ENCODE measurements around the gene RRP1.

Gene RRP1

GRCh38 chr21:43801006-43801783 lies 11.8 kb downstream of the RRP1 start:
- DNase-seq (ENCODE audit: low read depth), result no peak
- no peak overlapping the region for H3K4me3 ChIP-seq (ENCODE audit: low read depth, low read length)

GRCh38 chr21:43802713-43803313 lies 13.4 kb downstream of the RRP1 start:
- no peak for DNase-seq (ENCODE audit: low read depth)
- H3K4me3 ChIP-seq (ENCODE audit: low read depth, low read length), result no peak overlapping the region
- no peak for TF ChIP-seq CTCF (conservative IDR thresholded peaks at IDR 0.05; ENCODE audit: low read depth, low read length)

More at GRCh38 chr21:43801006-43801783, 11.8 kb downstream of the RRP1 start:
- TF ChIP-seq CTCF (conservative IDR thresholded peaks at IDR 0.05; ENCODE audit: low read depth, low read length), result no peak

- no peak for DNase-seq (ENCODE audit: low read depth)
- no peak for TF ChIP-seq CTCF (conservative IDR thresholded peaks at IDR 0.05; ENCODE audit: low read depth, low read length)
- no peak overlapping the region for H3K4me3 ChIP-seq (ENCODE audit: low read depth, low read length)
Observed at GRCh38 chr21:43803558-43804300, 14.4 kb downstream of the RRP1 start.

GRCh38 chr21:43805275-43805800 lies 16.0 kb downstream of the RRP1 start:
- DNase-seq (ENCODE audit: low read depth), result no peak
- no peak overlapping the region for H3K4me3 ChIP-seq (ENCODE audit: low read depth, low read length)
- no peak for TF ChIP-seq CTCF (conservative IDR thresholded peaks at IDR 0.05; ENCODE audit: low read depth, low read length)

GRCh38 chr21:43806017-43806710 lies 16.8 kb downstream of the RRP1 start:
- TF ChIP-seq CTCF (conservative IDR thresholded peaks at IDR 0.05; ENCODE audit: low read depth, low read length), result no peak
- no peak overlapping the region for H3K4me3 ChIP-seq (ENCODE audit: low read depth, low read length)
- DNase-seq (ENCODE audit: low read depth), result no peak

- DNase-seq (ENCODE audit: low read depth), result no peak
- no peak overlapping the region for H3K4me3 ChIP-seq (ENCODE audit: low read depth, low read length)
- no peak for TF ChIP-seq CTCF (conservative IDR thresholded peaks at IDR 0.05; ENCODE audit: low read depth, low read length)
Observed at GRCh38 chr21:43808367-43808766, 19.0 kb downstream of the RRP1 start.

Data from choroid plexus epithelial cell (primary cell).